BLaER1 (cell line): ENCODE measurements around the gene CMTM3.
"Not testable (repeated sequence)": the region's sequence is repeated elsewhere in the genome, so short reads cannot be mapped to it uniquely, and the experiment has no call there.

ENCODE experiments used
- H3K27ac ChIP-seq: shearing (Covaris generic); formaldehyde crosslinking; 2 replicates; pipeline ENCODE4 v1.8.1; 2022
- H3K27me3 ChIP-seq: shearing (Covaris generic); formaldehyde crosslinking; 2 replicates; pipeline ENCODE4 v1.8.1; 2022
- H3K36me3 ChIP-seq: shearing (Covaris generic); formaldehyde crosslinking; 2 replicates; pipeline ENCODE4 v1.8.1; 2022
- H3K4me1 ChIP-seq: shearing (Covaris generic); formaldehyde crosslinking; 2 replicates; pipeline ENCODE4 v1.8.1; 2022
- H3K4me2 ChIP-seq: shearing (Covaris generic); formaldehyde crosslinking; 2 replicates; pipeline ENCODE4 v1.8.1; 2022
- H3K4me3 ChIP-seq: shearing (Covaris generic); formaldehyde crosslinking; 2 replicates; pipeline ENCODE4 v1.8.1; 2022
- H3K9ac ChIP-seq: shearing (Covaris generic); formaldehyde crosslinking; 2 replicates; pipeline ENCODE4 v1.8.1; 2022
- H3K9me3 ChIP-seq: shearing (Covaris generic); formaldehyde crosslinking; 2 replicates; pipeline ENCODE4 v1.8.1; 2022
- H4K20me1 ChIP-seq: shearing (Covaris generic); formaldehyde crosslinking; 2 replicates; pipeline ENCODE4 v1.8.1; 2022
- Cebpa-rat ChIP-seq: shearing (Covaris generic); IDR thresholded peaks from 2 replicates; pipeline ENCODE4 v1.8.1; 2022

Gene CMTM3

DNA sequence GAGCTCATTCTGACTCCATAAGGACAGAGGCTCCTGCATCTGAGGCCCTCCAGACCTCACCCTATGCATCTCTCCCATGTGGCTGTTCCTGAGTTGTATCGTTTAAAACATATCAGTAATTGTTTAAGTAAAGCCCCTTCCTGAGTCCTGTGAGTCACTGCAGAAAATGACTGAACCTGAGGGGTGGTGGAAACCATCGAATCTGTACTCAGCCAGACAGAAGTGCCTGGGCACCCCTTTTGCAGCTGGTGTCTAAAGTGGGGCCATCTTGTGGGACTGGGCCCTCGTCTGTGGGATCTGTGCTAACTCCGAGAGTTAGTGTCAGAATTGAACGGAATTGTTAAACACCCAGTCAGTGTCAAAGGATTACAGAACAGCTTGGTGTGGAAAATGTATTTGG, 25.4 kb downstream of the CMTM3 start:
- Histone ChIP-seq H3K4me1 (no peaks in the 10 kb centered on the region), H3K36me3 (no peaks in the 10 kb centered on the region), H4K20me1 (no peaks in the 10 kb centered on the region), H3K9ac (no peak overlapping the region), H3K9me3 (no peaks in the 10 kb centered on the region), H3K4me3 (no peak overlapping the region), H3K27ac (no peak overlapping the region), H3K4me2 (no peak overlapping the region), H3K27me3 (no peaks in the 10 kb centered on the region)
- no peak for TF ChIP-seq Cebpa-rat

DNA sequence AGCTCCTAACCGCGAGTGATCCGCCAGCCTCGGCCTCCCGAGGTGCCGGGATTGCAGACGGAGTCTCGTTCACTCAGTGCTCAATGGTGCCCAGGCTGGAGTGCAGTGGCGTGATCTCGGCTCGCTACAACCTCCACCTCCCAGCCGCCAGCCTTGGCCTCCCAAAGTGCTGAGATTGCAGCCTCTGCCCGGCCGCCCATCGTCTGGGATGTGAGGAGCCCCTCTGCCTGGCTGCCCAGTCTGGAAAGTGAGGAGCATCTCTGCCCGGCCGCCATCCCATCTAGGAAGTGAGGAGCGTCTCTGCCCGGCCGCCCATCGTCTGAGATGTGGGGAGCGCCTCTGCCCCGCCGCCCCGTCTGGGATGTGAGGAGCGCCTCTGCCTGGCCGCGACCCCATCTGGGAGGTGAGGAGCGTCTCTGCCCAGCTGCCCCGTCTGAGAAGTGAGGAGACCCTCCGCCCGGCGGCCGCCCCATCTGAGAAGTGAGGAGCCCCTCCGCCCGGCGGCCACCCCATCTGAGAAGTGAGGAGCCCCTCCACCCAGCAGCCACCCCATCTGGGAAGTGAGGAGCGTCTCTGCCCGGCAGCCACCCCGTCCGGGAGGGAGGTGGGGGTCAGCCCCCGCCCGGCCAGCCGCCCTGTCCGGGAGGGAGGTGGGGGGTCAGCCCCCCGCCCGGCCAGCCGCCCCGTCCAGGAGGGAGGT, 26.2 kb downstream of the CMTM3 start:
- H3K4me3 ChIP-seq, H4K20me1 ChIP-seq, H3K9ac ChIP-seq, H3K4me2 ChIP-seq, H3K36me3 ChIP-seq, H3K9me3 ChIP-seq, H3K27ac ChIP-seq, H3K27me3 ChIP-seq, H3K4me1 ChIP-seq: not testable (repeated sequence)

DNA sequence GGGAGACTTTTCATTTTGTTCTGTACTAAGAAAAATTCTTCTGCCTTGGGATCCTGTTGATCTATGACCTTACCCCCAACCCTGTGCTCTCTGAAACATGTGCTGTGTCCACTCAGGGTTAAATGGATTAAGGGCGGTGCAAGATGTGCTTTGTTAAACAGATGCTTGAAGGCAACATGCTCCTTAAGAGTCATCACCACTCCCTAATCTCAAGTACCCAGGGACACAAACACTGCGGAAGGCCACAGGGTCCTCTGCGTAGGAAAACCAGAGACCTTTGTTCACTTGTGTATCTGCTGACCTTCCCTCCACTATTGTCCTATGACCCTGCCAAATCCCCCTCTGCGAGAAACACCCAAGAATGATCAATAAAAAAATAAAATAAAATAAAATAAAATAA, 27.1 kb downstream of the CMTM3 start:
- H3K36me3 ChIP-seq, H3K4me3 ChIP-seq, H3K4me2 ChIP-seq, H3K27ac ChIP-seq, H4K20me1 ChIP-seq, H3K27me3 ChIP-seq, H3K9ac ChIP-seq, H3K4me1 ChIP-seq, H3K9me3 ChIP-seq: not testable (repeated sequence)

DNA sequence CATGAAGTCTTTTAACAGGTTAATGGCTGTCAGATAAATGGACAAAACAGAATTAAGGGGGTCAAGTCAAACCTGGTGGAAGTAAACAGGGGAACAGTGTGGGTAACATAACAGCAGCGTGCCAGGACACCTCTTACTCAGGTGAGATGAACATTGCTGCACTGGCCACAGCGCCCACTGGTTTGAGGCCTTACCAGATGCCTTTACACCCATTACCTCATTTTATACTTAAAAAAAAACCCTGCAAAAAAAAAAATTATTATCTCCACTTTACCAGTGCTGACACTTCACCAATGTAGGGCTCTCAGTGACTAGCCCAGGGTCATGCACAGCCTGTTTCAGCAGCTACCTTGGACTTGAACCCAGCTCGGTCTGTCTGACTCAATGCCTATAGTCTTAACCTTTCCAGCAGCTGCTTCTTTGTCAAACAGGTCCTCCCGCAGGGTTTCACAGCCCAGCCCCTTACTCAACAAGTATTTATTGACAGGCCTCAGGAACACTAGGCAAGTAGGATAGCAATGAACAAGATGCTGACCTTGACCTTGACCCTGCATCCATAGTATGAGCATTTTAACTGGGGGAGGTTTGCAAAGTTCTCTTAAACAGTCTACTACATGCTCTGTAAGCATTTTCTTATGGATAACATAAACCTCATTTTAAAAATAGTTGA, 30.2 kb downstream of the CMTM3 start:
- Histone ChIP-seq H3K36me3 (no peaks in the 10 kb centered on the region), H3K4me2 (no peak overlapping the region), H4K20me1 (peaks cover 6% of the 10 kb centered on the region; the same call in 1 of the 2 replicates), H3K27me3 (no peaks in the 10 kb centered on the region), H3K9me3 (no peaks in the 10 kb centered on the region), H3K4me3 (no peak overlapping the region), H3K9ac (no peak overlapping the region), H3K27ac (no peak overlapping the region), H3K4me1 (peaks cover 4% of the 10 kb centered on the region; the same call in 1 of the 2 replicates)
- TF ChIP-seq Cebpa-rat, result no peak

DNA sequence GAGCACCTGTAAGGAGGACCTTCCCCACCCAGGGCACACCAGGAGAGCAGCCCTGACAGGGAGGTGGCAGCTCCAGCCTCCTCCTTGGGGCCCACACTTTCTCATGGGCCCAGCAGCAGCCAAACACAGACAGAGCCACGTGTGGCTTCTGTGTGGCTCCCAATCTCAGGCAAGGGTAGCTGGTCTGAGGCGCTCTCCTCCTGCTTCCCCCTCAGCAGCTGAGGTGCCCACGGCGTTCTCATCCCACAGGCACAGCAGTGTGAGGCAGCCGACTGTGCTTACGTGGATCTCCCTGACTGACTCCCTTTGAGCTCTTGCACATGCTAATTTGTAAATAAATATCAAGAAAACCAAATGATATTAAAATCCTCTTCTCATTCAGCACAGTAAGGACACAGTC, 30.9 kb downstream of the CMTM3 start:
- Histone ChIP-seq H3K9me3 (no peaks in the 10 kb centered on the region), H3K4me2 (no peak overlapping the region), H3K27me3 (no peaks in the 10 kb centered on the region), H3K27ac (no peak overlapping the region), H3K9ac (no peak overlapping the region), H3K4me1 (peaks cover 4% of the 10 kb centered on the region; the same call in 1 of the 2 replicates), H3K36me3 (no peaks in the 10 kb centered on the region), H3K4me3 (no peak overlapping the region), H4K20me1 (peaks cover 6% of the 10 kb centered on the region; the same call in 1 of the 2 replicates)
- no peak for TF ChIP-seq Cebpa-rat

GRCh38 chr16:66636199-66636598, 31.7 kb downstream of the CMTM3 start:
- H3K4me3 ChIP-seq, result no peak overlapping the region
- H3K9me3 ChIP-seq, result no peaks in the 10 kb centered on the region
- no peaks in the 10 kb centered on the region for H3K27me3 ChIP-seq
- peaks cover 6% of the 10 kb centered on the region; the same call in 1 of the 2 replicates for H4K20me1 ChIP-seq
- H3K4me1 ChIP-seq, result peaks cover 4% of the 10 kb centered on the region; the same call in 1 of the 2 replicates
- H3K27ac ChIP-seq, result no peak overlapping the region
- TF ChIP-seq Cebpa-rat, result no peak
- no peak overlapping the region for H3K4me2 ChIP-seq
- H3K36me3 ChIP-seq, result no peaks in the 10 kb centered on the region
- H3K9ac ChIP-seq, result no peak overlapping the region

- no peak overlapping the region for H3K4me3 ChIP-seq
- H3K36me3 ChIP-seq, result no peaks in the 10 kb centered on the region
- H3K4me2 ChIP-seq, result no peak overlapping the region
- no peak overlapping the region for H3K9ac ChIP-seq
- no peaks in the 10 kb centered on the region for H3K27me3 ChIP-seq
- H3K27ac ChIP-seq, result no peak overlapping the region
- peaks cover 4% of the 10 kb centered on the region; the same call in 1 of the 2 replicates for H3K4me1 ChIP-seq
- no peak for TF ChIP-seq Cebpa-rat
- peaks cover 6% of the 10 kb centered on the region; the same call in 1 of the 2 replicates for H4K20me1 ChIP-seq
- H3K9me3 ChIP-seq, result no peaks in the 10 kb centered on the region
These were observed 33.3 kb downstream of the CMTM3 start for GRCh38 chr16:66637806-66638205.

- H3K4me1 ChIP-seq, result peaks cover 4% of the 10 kb centered on the region; the same call in 1 of the 2 replicates
- no peaks in the 10 kb centered on the region for H3K36me3 ChIP-seq
- no peak overlapping the region for H3K9ac ChIP-seq
- H3K4me2 ChIP-seq, result no peak overlapping the region
- no peaks in the 10 kb centered on the region for H3K27me3 ChIP-seq
- peaks cover 6% of the 10 kb centered on the region; the same call in 1 of the 2 replicates for H4K20me1 ChIP-seq
- H3K27ac ChIP-seq, result no peak overlapping the region
- H3K4me3 ChIP-seq, result no peak overlapping the region
- TF ChIP-seq Cebpa-rat, result no peak
- no peaks in the 10 kb centered on the region for H3K9me3 ChIP-seq
These were observed 34.8 kb downstream of the CMTM3 start for GRCh38 chr16:66639091-66639885.

- H3K4me1 ChIP-seq, result peaks cover 4% of the 10 kb centered on the region; the same call in 1 of the 2 replicates
- no peak overlapping the region for H3K4me3 ChIP-seq
- H3K9ac ChIP-seq, result no peak overlapping the region
- no peaks in the 10 kb centered on the region for H3K36me3 ChIP-seq
- H3K27me3 ChIP-seq, result no peaks in the 10 kb centered on the region
- H3K4me2 ChIP-seq, result no peak overlapping the region
- H4K20me1 ChIP-seq, result peaks cover 6% of the 10 kb centered on the region; the same call in 1 of the 2 replicates
- H3K27ac ChIP-seq, result no peak overlapping the region
- no peak for TF ChIP-seq Cebpa-rat
- H3K9me3 ChIP-seq, result no peaks in the 10 kb centered on the region
These were observed 36.3 kb downstream of the CMTM3 start for GRCh38 chr16:66640724-66641314.
